Right lobe of liver (tissue), 6 donors: ENCODE results near the gene CPSF7. TPM values are rescaled to one million over a fixed set of nuclear protein-coding genes. Genes with fewer than 3 reads are reported as not detected.

Source experiments
- ATAC-seq, 4 donors: fragments of 200-7000 bp; cut with Tn5 transposase; one replicate each; pipeline ENCODE4 v1.9.1; 2020; ENCODE audit warnings: mild to moderate bottlenecking in 4 of 4, moderate library complexity in 4 of 4
- DNase-seq, 3 donors: peaks; one replicate each; pipeline ENCODE4 v3.0.0-alpha.2; 2020
- H3K27ac ChIP-seq, 3 donors: fragments of 200-600 bp; one replicate each; pipeline ENCODE4 v1.8.0; 2022
- H3K27me3 ChIP-seq, 2 donors: fragments of 200-600 bp; one replicate each; pipeline ENCODE4 v1.8.0; 2022
- H3K36me3 ChIP-seq, 4 donors: fragments of 200-600 bp; sonication (generic) in 1 of 4; one replicate each; pipeline versions ENCODE4 v1.5.1 to v1.8.0; 2017 to 2022; ENCODE audit warnings: control low read depth in 1 of 4
- H3K4me1 ChIP-seq, 4 donors: fragments of 200-600 bp; sonication (generic) in 1 of 4; one replicate each; pipeline versions ENCODE4 v1.5.1 to v1.8.0; 2017 to 2022; ENCODE audit warnings: control low read depth in 1 of 4
- H3K4me3 ChIP-seq, 3 donors: fragments of 200-600 bp; one replicate each; pipeline ENCODE4 v1.8.0; 2022
- H3K9me3 ChIP-seq, 4 donors: fragments of 200-600 bp; sonication (generic) in 1 of 4; one replicate each; pipeline versions ENCODE4 v1.5.1 to v1.8.0; 2017 to 2022; ENCODE audit warnings: control low read depth in 1 of 4
- POLR2A ChIP-seq: fragments of 450-650 bp; IDR thresholded peaks from one replicate; pipeline ENCODE4 v1.6.1; 2017; ENCODE audit warnings: antibody characterized with exemption, mild to moderate bottlenecking
- WGBS: methylation state at CpG from one replicate; pipeline ENCODE4 v1.1.6; 2018; ENCODE audit warnings: low coverage, low lambda C conversion rate; ENCODE audit not compliant: insufficient coverage; ENCODE audit errors: missing lambda C conversion rate; 5-methylcytosine and 5-hydroxymethylcytosine counted together
- intact Hi-C, 2 donors: fragments of 100-400 bp; cut with DNase I; formaldehyde crosslinking; loops; one replicate each; pipeline versions ENCODE4 v1.11.2 to v1.14.1; 2022
- total RNA-seq, 6 experiments: library from RNA; depleted of rRNA in 2 of 6; stranded (reverse); fragments of >200 nt in 2 of 6; fragmentation: NEBNext Ultra II Directional in 3 of 6; extraction: Animal tissue kit (Norgen Biotek cat#: 25700) in 3 of 6; gene quantifications; one replicate each; pipeline versions ENCODE4 v1.1.0 to v1.2.4, GENCODE V29; 2016 to 2023
- TF ChIP-seq, protein P1 (sequence below), 4 donors: fragments of 200-600 bp in 3 of 4; fragments of 450-650 bp in 1 of 4; IDR thresholded peaks; one replicate each; pipeline versions ENCODE4 v1.5.1 to v1.8.0; 2016 to 2022; ENCODE audit warnings: antibody characterized with exemption in 4 of 4, mild to moderate bottlenecking in 2 of 4
- donor health status: DM: no; HTN: yes; CAD: no.
- donor health status: DM: no; HTN: no; CAD: no.
- donor health status: DM: no; HTN: no; CAD: no.
- donor health status: DM: no; HTN: yes; CAD: no.
- donor health status: DM: no; HTN: yes; CAD: no.

CPSF7 gene
- total RNA-seq, 6 experiments from 2014 or later: 16.7 to 52.0 (median 31.7) TPM

DNA sequence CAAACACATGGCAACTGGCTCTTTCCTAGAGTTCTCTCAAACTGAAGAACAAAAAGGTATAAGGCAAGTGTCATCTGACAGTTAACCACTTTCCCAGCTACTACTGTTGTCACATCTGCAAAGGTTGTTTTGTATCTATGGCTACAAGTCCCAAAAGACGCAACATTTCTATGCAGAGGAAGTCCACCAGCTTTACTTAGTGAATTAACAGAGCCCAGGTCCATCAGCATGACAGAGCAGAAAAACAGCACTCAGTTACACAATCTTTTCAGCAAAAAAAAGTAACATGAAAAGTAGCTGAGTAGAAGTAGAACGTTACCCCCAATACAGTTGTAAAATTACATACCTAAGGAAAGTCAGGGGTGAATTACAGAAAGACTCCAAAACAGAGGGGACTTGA is 12.1 kb downstream of the CPSF7 start:
- no peak for DNase-seq
- no peaks in the 10 kb centered on the region for H3K9me3 ChIP-seq
- intact Hi-C loops: no loop called here
- TF ChIP-seq POLR2A: no peak
- TF ChIP-seq, protein P1, sequence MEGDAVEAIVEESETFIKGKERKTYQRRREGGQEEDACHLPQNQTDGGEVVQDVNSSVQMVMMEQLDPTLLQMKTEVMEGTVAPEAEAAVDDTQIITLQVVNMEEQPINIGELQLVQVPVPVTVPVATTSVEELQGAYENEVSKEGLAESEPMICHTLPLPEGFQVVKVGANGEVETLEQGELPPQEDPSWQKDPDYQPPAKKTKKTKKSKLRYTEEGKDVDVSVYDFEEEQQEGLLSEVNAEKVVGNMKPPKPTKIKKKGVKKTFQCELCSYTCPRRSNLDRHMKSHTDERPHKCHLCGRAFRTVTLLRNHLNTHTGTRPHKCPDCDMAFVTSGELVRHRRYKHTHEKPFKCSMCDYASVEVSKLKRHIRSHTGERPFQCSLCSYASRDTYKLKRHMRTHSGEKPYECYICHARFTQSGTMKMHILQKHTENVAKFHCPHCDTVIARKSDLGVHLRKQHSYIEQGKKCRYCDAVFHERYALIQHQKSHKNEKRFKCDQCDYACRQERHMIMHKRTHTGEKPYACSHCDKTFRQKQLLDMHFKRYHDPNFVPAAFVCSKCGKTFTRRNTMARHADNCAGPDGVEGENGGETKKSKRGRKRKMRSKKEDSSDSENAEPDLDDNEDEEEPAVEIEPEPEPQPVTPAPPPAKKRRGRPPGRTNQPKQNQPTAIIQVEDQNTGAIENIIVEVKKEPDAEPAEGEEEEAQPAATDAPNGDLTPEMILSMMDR (IDR thresholded peaks at IDR 0.05): no peak
- no peak overlapping the region for H3K27ac ChIP-seq
- peak in 1 of 4 donors; percentile 38 for ATAC-seq
- H3K4me1 ChIP-seq: no peaks in the 10 kb centered on the region
- H3K27me3 ChIP-seq: no peaks in the 10 kb centered on the region
- WGBS: 52% methylated on average over 2 of the region's 2 CpGs
- no peak overlapping the region for H3K4me3 ChIP-seq
- H3K36me3 ChIP-seq: peaks cover 14 to 90% (median 50%) of the 10 kb centered on the region in 4 donors

DNA sequence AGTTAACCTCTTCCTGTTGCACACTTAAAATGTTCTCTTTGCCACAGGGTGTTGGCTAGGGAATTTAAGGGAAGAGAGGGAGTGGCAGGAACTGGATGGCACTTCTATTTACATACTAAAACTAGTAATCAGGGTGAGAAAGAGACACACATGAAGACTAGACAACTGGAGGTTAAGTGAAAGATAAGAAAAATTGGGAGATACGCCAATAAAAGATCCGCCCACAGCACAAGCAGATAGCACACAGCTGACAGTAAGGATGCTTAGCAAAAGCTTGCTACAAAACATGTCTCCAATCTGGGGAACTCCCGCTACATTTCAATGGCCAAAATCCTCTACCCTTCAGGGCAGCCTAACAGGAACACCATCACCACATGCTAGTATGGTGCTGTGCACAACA is 12.8 kb downstream of the CPSF7 start:
- DNase-seq (no peak), ATAC-seq (no peak)
- Histone ChIP-seq H3K36me3 (peaks cover 14 to 93% (median 51%) of the 10 kb centered on the region in 4 donors), H3K9me3 (no peaks in the 10 kb centered on the region), H3K27ac (peak overlapping the region in 1 of 3 donors; percentile 13), H3K27me3 (no peaks in the 10 kb centered on the region), H3K4me1 (no peaks in the 10 kb centered on the region), H3K4me3 (no peak overlapping the region)
- TF ChIP-seq, protein P1 (IDR thresholded peaks at IDR 0.05): no peak
- no peak for TF ChIP-seq POLR2A
- intact Hi-C loops: no loop called here
- 63% methylated on average over 3 of the region's 3 CpGs for WGBS

DNA sequence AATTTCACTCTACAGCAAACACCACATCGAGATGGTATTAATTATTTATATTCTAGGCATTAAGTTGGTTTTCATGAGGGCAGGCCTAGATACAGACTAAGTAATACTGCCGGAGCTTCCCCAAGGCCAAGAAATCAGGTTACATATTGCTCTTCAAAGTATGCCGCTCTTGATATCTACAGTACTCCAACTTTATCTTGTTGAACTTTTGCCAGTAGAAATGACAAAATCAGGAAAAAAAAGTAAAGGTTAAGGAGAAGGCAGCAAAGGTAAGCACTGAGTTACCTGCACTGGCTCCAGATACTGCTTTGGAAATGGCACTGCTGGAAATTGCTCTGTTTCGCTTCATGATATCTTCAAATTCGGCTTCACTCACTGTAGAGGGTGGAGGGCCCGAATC is 14.4 kb downstream of the CPSF7 start:
- WGBS: 91% methylated on average over 5 of the region's 6 CpGs
- no peak for TF ChIP-seq POLR2A
- TF ChIP-seq, protein P1 (IDR thresholded peaks at IDR 0.05): no peak
- H3K27ac ChIP-seq: no peak overlapping the region
- H3K27me3 ChIP-seq: no peaks in the 10 kb centered on the region
- no peaks in the 10 kb centered on the region for H3K9me3 ChIP-seq
- intact Hi-C loops: no loop called here
- no peak for ATAC-seq
- H3K36me3 ChIP-seq: peaks cover 24 to 93% (median 54%) of the 10 kb centered on the region in 4 donors
- DNase-seq: no peak
- H3K4me3 ChIP-seq: no peak overlapping the region
- no peaks in the 10 kb centered on the region for H3K4me1 ChIP-seq

DNA sequence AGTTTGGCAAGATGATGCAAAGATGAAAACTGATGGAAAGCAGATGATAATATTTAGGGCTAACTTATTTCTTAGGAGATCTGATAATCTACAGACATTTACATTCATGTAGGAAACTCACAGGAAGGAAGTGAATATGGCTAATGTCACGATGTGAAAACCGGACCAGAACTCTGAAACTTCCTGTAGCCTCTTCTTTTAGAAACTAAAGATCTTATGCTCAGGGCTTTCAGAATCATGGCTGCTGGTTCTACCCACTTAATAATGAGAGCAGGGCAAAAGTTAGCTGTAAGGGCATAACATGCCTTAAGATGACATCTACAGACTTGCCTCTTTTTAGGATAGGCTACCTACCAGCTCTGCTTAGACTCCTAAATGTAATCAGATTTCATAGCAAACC is 15.2 kb downstream of the CPSF7 start:
- intact Hi-C loops: no loop called here
- H3K36me3 ChIP-seq: peaks cover 23 to 94% (median 53%) of the 10 kb centered on the region in 4 donors
- no peaks in the 10 kb centered on the region for H3K27me3 ChIP-seq
- DNase-seq: no peak
- ATAC-seq: no peak
- no peaks in the 10 kb centered on the region for H3K4me1 ChIP-seq
- no peak overlapping the region for H3K27ac ChIP-seq
- no CpG with 5 or more reads among the region's 2 CpGs for WGBS
- no peak for TF ChIP-seq POLR2A
- TF ChIP-seq, protein P1 (IDR thresholded peaks at IDR 0.05): no peak
- H3K4me3 ChIP-seq: no peak overlapping the region
- no peaks in the 10 kb centered on the region for H3K9me3 ChIP-seq

DNA sequence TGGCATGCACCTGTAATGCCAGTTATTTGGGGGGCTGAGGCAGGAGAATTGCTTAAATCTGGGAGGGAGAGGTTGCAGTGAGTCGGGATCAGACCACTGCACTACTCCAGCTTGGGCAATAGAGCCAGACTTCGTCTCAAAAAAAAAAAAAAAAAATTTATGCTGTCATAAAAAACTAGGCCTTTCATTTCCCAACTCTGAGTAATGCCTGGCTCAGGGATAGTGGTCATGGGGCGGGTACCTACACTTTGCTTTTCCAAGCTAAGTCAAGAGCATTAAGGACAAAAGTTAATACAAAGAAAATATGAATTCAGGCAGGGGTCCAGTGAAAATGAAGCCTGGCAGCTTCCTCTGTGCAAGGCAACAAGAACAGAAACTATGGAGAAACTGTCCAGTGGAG is 16.3 kb downstream of the CPSF7 start:
- DNase-seq (no peak), ATAC-seq (no peak)
- WGBS: 100% methylated on average over 1 of the region's 3 CpGs
- Histone ChIP-seq H3K4me1 (no peaks in the 10 kb centered on the region), H3K27me3 (no peaks in the 10 kb centered on the region), H3K9me3 (no peaks in the 10 kb centered on the region), H3K4me3 (no peak overlapping the region), H3K27ac (no peak overlapping the region), H3K36me3 (peaks cover 18 to 93% (median 51%) of the 10 kb centered on the region in 4 donors)
- no peak for TF ChIP-seq POLR2A
- TF ChIP-seq, protein P1 (IDR thresholded peaks at IDR 0.05): no peak
- intact Hi-C loops: no loop called here
